GM19372 (cell line): ENCODE data around the gene LIX1L.
"Not testable (repeated sequence)": the region's sequence is repeated elsewhere in the genome, so short reads cannot be mapped to it uniquely, and the experiment has no call there.

Experiments
- ATAC-seq: cut with Tn5 transposase; IDR thresholded peaks from one replicate; pipeline ENCODE4 v1.9.1; 2021; ENCODE audit warnings: mild to moderate bottlenecking, low read depth, moderate library complexity; ENCODE audit not compliant: unreplicated experiment

Gene LIX1L

GRCh38 chr1:145937436-145937835, 20.4 kb downstream of the LIX1L start:
- no peak for ATAC-seq

- no peak for ATAC-seq
Measured at GRCh38 chr1:145936247-145936646, 21.6 kb downstream of the LIX1L start.

- ATAC-seq, result no peak
Measured at GRCh38 chr1:145935708-145936107, 22.1 kb downstream of the LIX1L start.

- not testable (repeated sequence) for ATAC-seq
Measured at GRCh38 chr1:145932522-145933009, 25.3 kb downstream of the LIX1L start.

GRCh38 chr1:145927916-145928643, 29.7 kb downstream of the LIX1L start:
- ATAC-seq, result no peak

GRCh38 chr1:145927063-145927886, 30.5 kb downstream of the LIX1L start, which contains the start of gene RBM8A:
TSS of gene RBM8A (minus strand) at chr1:145927484. CDS start at chr1:145927426, 58 bp downstream.
- peak; percentile 97 for ATAC-seq

- ATAC-seq, result peak; percentile 4
Measured at GRCh38 chr1:145926686-145927062, 31.1 kb downstream of the LIX1L start.

GRCh38 chr1:145922266-145922665, 35.6 kb downstream of the LIX1L start:
- no peak for ATAC-seq

GRCh38 chr1:145920297-145920696, 37.5 kb downstream of the LIX1L start:
- not testable (repeated sequence) for ATAC-seq

GRCh38 chr1:145918992-145919939, 38.6 kb downstream of the LIX1L start:
- peak; percentile 6 for ATAC-seq

- peak; percentile 87 for ATAC-seq
Measured at GRCh38 chr1:145918144-145918991, 39.4 kb downstream of the LIX1L start, which contains the start of gene PEX11B. TSS of gene PEX11B (minus strand) at chr1:145918717. CDS start at chr1:145918688, 29 bp downstream.

- no peak for ATAC-seq
Measured at GRCh38 chr1:145917595-145917994, 40.2 kb downstream of the LIX1L start.

- no peak for ATAC-seq
Measured at GRCh38 chr1:145916745-145917144, 41.1 kb downstream of the LIX1L start.

- no peak for ATAC-seq
Measured at GRCh38 chr1:145912128-145912641, 45.6 kb downstream of the LIX1L start.

- no peak for ATAC-seq
Measured at GRCh38 chr1:145908653-145909052, 49.2 kb downstream of the LIX1L start.

- no peak for ATAC-seq
Measured at GRCh38 chr1:145906954-145907753, 50.7 kb downstream of the LIX1L start.

GRCh38 chr1:145901312-145902021, 56.4 kb downstream of the LIX1L start:
- no peak for ATAC-seq

GRCh38 chr1:145898756-145899155, 59.1 kb downstream of the LIX1L start:
- no peak for ATAC-seq
